HG03442 (cell line): Measurements from ENCODE around the gene ANKZF1.

Experiments
- ATAC-seq: cut with Tn5 transposase; IDR thresholded peaks from one replicate; pipeline ENCODE4 v1.9.1; 2021; ENCODE audit warnings: mild to moderate bottlenecking, moderate library complexity; ENCODE audit not compliant: unreplicated experiment

Gene ANKZF1

GRCh38 chr2:219207134-219207883, 22.3 kb upstream of the ANKZF1 start:
- no peak for ATAC-seq

DNA sequence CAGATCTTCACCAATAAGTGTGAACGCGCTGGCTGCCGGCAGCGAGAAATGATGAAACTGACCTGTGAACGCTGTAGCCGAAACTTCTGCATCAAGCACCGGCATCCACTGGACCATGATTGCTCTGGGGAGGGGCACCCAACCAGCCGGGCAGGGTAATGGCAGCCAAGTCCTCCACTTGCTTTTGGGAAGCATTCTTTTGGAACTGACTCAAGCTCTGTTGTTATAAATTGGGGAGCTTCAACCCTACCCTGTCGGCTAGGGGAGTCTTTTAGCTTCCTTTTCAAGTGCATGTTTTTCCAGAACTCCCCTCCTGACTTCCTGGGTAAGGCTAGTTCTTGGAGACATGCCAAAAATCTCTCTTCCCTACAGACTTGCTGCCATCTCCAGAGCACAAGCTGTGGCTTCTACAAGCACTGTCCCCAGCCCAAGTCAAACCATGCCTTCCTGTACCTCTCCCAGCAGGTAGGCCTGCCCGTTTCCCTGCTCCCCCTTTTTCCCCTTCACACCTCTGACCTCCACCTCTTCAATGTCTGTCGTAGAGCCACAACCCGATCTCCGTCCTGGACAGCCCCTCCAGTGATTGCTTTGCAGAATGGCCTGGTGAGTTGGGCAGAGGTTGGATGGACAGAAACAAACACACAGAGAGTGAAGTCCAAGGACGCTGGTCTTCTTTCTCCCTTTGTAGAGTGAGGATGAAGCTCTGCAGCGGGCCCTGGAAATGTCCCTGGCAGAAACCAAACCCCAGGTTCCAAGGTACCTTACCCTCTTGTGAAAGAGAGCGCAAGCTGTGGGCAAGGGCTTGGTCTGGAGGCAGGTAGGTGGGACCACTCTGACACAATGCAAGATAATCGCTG, 21.5 kb upstream of the ANKZF1 start:
- no peak for ATAC-seq

DNA sequence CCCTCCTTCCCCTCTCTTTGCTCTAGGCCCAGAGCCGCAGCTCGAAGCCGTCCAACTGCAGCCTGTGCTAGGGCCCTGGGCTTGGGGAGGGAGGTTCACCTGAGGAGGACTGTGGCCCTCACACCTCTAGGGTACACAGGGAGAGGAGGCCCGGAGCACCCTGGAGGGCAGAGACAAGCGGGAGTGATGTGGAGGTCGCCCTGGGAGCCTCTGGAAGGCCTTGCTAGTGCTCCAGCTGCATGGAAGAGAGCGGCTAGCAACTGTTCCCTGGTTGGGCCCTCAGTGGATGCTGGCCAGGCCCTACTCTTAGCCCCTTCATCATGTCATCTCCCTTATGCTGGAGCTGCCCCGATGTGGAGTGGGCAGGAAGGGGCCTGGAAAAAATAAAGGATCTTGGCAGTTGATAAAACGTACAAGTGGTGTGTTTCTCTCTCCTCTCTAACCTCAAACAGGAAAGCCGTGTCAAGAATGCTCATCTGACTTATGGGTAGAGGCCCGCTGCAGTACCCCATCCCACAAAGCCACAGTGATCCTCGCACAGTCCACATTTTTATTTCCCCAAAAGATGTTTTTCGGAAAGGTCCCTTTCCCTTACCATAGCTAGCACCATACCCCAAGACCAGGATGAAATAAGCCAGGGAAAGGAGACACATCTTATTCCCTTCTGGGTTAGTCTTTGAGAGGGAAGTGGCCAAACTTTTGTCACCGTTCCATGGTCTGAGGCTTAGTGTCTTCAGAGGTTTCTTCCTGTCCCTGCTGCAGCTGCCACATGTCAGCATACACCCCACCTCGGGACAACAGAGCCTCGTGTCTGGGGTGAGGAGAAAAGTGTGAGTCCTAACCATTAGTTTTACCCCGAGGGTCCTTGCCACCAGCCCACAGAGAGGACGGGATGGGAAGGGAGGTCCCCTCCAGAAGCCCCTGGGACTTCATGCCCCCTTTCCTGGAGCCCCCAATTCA, 20.1 kb upstream of the ANKZF1 start:
- ATAC-seq: no peak

DNA sequence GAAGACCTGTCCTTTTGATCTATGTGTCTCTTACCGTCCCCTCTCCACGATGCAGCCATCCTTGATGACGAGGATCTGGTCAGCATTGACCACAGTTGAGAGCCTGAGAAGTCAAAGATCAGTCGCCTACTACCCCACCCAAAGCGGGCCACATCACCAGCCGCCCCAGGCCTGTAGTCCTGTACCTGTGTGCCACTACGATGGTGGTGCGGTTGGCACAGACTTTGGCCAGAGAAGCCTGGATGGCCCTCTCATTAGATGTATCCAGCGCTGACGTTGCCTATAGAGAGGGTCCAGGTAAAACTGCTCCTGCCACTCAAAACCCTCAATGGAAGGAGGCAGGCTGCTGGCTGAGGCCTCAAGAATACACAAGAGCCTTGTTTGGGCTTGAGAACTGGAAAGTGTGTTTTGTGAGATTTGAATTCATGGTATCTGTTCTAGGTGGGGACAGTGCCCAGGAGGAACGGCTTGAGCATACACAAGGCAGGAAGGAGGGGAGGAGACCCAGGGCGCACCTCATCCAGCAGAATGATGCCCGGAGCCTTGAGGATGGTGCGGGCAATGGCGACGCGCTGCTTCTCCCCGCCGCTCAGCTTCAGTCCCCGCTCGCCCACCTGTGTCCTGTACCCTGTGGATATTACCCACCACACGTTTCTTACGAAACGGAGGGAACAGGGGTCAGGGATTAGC, 19.3 kb upstream of the ANKZF1 start:
- ATAC-seq: no peak

- ATAC-seq: no peak
Measured at GRCh38 chr2:219210886-219211362, 18.7 kb upstream of the ANKZF1 start.

DNA sequence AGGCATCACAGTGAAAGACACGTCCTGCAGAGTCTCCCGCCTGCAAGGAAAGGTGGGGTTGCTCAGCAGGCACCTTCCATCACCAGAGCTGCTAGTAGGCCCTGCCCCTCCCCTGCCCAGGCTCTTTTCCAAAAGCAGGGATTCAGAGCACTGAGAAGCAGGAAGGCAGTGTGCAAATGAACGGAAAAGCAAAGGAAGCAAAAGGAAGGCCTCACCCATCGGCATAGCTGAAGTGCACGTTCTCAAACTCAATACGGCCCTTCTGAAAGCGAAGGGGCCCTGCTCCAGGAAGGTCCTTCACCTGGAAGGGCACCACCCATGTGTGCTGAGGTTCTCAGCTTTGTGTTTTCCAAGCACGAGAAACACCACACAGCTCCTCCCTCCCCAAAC, 16.6 kb upstream of the ANKZF1 start:
- no peak for ATAC-seq

GRCh38 chr2:219213486-219214071, 16.0 kb upstream of the ANKZF1 start:
- ATAC-seq: no peak

DNA sequence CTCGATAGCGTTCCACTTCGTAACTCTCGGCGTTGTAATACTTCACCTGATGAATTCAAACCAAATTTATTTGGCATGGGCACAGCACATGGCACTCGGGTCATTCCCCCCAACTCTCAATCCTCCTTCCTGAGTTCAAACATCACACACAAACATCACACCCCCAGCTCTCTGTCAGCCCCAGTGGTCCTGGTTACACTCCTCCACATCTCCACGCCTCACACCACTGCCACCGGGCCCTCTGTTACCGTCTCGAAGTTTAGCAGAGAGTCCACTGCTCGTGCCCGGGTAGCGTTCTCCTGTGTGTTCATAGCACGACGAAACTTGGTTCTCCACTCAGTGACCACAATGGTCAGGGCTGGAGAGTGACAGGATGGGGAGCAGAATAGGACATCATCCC, 15.5 kb upstream of the ANKZF1 start:
- ATAC-seq: no peak

GRCh38 chr2:219214786-219215185, 14.8 kb upstream of the ANKZF1 start:
- ATAC-seq: no peak

- ATAC-seq: no peak
Measured at GRCh38 chr2:219215871-219216534, 13.6 kb upstream of the ANKZF1 start.

DNA sequence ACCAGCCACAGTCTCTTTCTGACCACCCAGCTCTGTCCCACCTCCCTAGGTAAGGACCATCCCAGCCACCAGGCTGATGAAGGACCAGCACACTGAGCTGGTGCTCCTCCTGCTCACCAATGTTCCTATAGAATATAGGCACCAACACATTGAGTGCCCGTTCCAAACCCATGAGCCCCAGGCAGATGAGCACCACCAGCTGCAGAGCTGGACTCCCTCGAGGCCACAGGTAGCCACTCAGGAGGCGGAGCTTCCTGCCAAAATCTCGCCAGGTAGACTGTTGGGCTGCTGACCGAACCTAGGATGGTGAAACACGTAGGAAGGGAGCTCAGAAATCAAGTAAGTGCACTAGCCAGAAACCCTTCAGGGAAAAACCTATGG, 13.1 kb upstream of the ANKZF1 start:
- ATAC-seq: no peak

- peak; percentile 22 for ATAC-seq
Measured at GRCh38 chr2:219218217-219218731, 11.3 kb upstream of the ANKZF1 start.

DNA sequence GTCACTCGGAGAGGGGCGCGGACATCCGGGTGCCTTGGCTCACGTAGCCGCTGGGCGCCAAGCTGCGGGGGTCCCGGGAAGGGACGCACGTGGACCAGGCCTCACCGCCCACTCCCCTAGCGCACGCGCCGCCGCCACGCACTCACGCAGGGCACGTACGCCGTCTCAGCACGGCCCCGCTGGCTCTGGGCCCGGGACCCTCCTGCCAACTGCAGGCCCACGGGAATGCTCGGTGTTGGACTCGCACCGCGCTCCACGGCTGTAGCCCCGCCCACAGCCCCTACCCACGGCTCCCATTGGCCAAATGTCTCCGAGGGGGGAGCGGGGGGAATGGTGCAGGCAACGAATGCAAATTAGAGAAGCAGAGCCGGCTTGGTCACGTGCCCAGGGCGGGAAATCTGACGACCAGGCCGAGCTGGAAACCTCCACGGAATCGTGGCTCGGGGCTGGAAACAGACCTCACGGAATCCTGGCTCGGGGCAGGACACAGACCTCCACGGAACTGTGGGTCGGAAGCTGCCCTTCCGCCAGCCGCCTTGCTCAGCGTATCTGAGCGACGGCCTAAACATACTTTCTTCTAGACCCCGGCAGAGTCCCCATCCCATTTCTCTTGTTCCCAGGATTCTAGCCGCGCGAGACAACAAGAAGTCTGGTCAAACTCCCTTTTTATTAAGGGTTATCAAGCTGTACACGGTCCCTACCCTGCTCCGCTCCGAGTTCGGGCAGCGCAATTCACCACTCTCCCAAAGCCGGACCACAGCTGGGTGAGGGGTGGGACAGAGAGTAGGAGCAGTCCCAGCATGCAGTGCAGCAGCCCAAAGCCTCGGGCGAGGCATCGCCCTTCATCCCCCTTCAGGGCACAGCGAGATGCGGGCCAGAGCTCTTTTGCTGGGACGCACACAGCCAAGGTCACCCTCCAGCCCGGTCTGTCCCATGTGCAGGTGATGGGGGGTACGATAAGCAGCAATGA, 10.6 kb upstream of the ANKZF1 start, which contains the start of gene ABCB6:
Gene ABCB6, minus strand, starts transcription at position 227 of the 970 bp plus-strand sequence. CDS start 285 bp downstream, outside the sequence.
- peak; percentile 69 for ATAC-seq

GRCh38 chr2:219219784-219220532, 9.6 kb upstream of the ANKZF1 start:
- no peak for ATAC-seq

DNA sequence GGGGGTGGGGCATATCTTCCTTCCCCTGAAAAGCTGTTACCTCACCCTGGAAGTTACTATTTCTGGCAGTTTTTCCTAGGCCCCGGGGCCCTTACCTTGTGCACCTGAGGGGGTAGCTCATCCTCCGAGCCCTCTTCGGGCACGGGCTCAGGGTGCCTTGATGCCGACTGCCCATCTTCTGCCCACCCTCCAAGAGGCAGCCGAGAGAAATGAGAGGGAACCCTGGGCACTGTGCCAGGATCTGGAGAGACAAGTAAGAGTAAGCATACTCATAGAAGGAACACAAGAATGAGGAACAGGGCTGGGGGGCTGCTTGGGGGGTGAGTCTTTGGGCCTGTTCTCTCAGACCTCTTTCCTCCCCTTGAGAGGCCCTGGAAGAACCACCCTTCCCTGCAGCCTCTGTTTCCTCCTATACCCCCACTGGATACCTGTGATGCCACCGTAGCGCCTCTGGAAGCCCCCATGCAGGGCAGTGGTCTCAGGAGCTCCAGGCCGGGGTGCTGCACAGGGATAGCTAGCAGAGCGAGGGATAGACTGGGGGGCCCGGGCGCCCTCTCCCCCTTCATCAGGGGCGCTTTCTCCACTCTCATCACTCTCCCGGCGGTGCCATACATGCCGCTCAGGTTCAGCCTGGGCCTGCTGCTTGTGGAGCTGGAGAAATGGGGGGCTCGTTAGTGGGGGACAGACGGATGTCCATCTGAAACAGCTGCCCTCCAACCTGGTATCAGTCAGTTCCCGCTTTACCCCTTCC, 8.8 kb upstream of the ANKZF1 start:
- ATAC-seq: no peak

DNA sequence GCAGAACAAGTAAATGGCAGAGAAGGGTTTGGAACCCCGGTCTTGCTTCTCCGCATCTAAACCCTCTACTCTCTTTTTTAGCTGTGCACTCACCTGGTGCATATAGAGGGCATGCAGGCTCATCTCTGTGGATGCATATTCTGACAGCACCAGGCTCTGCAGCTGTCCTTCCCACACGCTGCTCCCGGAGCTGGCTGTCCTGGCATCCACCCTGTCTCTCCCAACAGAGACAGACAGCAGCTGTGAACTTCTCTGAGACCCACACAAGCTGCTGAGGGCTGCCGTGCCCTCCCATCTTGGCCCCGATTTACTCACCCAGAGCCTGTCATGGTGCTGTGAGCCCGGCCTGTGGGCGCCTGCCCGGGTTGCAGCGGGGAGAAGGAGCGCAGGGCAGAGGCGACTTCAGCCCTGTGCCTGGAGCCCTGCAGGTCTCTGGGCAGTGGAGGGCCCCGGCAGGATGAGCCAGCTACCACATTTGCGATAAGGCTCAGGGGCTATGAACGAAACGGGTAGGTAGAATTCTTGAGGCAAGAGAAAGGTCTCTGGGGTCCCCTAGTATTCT, 7.6 kb upstream of the ANKZF1 start:
- no peak for ATAC-seq
